C4-2B (cell line): ENCODE data around the gene SNED1.

ENCODE experiments used
- H3K27ac ChIP-seq: fragments of 450-650 bp; 2 replicates; pipeline ENCODE4 v1.5.1; 2017
- CTCF ChIP-seq: fragments of 450-650 bp; conservative IDR thresholded peaks from 2 replicates; pipeline ENCODE4 v1.5.1; 2017; ENCODE audit warnings: mild to moderate bottlenecking
- ZFX ChIP-seq: fragments of 450-650 bp; IDR thresholded peaks from 2 replicates; pipeline ENCODE4 v1.6.1; 2017

The SNED1 gene

GRCh38 chr2:241031436-241032165, 33.2 kb downstream of the SNED1 start:
- TF ChIP-seq ZFX = no peak
- no peak for TF ChIP-seq CTCF
- H3K27ac ChIP-seq = no peak overlapping the region

DNA sequence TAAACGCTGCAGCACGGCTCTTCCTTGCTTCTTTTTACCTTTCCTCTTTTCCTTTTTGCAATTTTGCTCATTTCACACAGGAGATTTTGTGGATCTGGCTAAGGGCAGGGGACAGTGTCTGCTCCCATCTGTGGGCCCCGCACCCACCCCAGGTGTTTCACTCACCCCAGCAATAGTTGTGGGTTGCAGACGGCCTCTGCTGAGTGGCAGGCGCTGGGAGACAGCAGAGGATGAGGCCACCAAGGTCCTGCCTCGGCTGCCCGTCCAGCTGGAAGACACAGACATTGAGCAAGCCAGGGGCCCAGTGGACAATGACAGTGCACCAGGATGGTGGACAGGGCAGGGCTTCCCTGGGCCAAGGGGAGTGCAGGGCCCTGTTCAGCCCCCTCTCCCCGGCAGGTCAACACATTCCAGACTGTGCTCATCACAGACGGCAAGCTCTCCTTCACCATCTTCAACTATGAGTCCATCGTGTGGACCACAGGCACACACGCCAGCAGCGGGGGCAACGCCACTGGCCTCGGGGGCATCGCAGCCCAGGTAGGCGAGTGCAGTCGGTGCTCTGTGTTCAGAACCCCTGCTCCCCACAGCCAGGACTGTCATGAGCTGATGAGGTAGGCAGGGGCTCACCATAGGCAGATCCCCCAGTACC, 35.0 kb downstream of the SNED1 start:
- no peak overlapping the region for H3K27ac ChIP-seq
- TF ChIP-seq CTCF (no peak), ZFX (no peak)

DNA sequence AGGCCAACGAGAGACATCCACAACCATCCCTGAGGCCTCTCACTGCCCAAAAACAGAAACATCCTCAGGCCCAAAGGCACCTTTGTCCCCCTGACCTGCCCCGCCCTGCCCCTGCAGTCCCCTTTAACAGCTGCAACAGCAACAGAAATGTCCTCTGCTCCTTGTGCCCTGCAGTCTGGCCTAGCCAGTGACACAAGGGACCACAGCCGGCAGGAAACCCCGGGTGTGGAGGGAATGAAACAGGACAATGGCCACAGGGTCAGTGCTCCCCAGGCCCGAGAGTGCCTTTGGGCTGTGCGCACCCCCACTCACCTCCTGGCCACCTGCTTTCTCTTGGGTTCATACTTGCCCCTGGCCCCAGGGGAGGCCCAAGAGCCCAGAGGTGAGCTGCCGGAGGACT, 35.6 kb downstream of the SNED1 start:
- H3K27ac ChIP-seq = no peak overlapping the region
- TF ChIP-seq CTCF (no peak), ZFX (no peak)

DNA sequence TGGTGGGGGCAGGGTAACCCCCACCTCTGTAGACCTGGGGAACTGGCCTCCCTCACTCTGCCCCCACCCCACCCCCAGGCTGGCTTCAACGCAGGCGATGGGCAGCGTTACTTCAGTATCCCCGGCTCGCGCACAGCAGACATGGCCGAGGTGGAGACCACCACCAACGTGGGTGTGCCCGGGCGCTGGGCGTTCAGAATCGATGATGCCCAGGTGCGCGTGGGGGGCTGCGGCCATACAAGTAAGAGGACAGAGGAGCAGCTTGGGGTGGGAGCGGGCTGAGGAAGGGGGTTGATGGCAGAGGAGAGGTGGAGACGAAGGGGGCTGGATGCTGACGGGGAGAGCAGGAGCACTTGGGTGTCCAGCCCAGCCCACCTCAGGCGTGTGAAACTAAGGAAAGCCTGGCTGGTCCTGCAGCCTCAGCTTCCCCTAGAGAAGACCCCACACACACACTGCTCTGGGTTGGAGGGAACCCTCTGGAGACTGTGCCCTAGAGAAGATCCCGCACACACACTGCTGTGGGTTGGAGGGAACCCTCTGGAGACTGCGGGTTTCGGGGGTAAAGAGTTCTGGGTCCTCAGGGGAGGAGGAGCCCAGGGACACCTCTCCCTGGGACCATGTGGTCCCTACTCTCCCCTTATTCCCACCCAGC, 36.2 kb downstream of the SNED1 start:
- TF ChIP-seq ZFX = no peak
- no peak for TF ChIP-seq CTCF
- no peak overlapping the region for H3K27ac ChIP-seq

- TF ChIP-seq ZFX (no peak), CTCF (no peak)
- no peak overlapping the region for H3K27ac ChIP-seq
These were observed 36.9 kb downstream of the SNED1 start for GRCh38 chr2:241035142-241035817.

DNA sequence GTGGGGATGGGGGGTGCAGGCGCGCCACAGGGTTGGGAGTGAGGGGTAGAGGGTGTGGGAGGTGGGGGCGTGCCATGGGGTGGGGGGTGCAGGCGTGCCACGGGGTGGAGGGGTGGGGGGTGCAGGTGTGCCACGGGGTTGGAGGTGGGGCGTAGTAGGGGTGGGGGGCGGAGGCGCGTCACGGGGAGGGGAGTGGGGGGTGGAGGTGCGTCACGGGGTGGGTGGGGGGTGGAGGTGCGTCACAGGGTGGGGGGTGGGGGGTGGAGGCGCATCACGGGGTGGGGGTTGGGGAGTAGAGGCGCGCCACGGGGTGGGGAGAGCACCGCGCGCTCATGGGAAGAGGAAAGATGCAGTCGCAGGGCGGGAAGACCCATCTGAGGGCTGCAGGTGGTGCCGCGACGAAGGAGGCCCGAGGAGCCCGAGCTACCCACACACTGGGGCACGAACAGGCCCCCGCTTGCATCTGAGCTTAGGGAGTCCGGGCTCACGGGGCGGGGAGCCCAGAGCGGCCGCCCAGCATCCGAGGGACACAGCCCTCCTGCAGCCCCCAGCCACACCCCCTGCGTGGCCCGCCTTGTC, 37.5 kb downstream of the SNED1 start:
- TF ChIP-seq CTCF (no peak), ZFX (no peak)
- H3K27ac ChIP-seq = no peak overlapping the region
